ELF-1 (cell line): ENCODE data around the gene KIF12.
A peak's percentile ranks its signal among the peaks of the same experiment; 100 is the strongest.
"Not testable (repeated sequence)": the region's sequence is repeated elsewhere in the genome, so short reads cannot be mapped to it uniquely, and the experiment has no call there.

Source experiments
- DNase-seq: peaks from one replicate; pipeline ENCODE4 v3.0.0-alpha.2; 2016; ENCODE audit warnings: low read depth, low spot score

KIF12 gene

GRCh38 chr9:114048533-114049415, 50.3 kb downstream of the KIF12 start:
- DNase-seq: no peak

DNA sequence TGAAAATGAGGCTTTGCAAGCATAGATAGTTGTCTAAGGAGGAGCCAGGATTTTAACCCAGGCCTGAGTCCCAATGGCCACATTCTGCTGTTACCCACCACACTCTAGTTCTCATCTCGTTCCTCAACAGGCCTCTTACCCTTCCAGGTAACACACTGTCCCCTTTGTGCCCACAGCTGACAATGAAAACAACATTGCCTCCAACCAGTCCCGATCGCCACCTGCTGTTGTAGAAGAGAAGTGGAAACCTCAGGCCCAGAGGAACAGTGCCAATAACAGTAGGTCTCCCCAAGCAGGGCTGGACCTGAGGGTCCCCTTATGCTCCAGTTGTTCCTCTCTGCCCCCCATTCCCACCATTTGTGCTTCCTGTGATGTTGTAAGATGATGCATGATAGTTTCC, 51.4 kb downstream of the KIF12 start:
- DNase-seq: peak; percentile 36

DNA sequence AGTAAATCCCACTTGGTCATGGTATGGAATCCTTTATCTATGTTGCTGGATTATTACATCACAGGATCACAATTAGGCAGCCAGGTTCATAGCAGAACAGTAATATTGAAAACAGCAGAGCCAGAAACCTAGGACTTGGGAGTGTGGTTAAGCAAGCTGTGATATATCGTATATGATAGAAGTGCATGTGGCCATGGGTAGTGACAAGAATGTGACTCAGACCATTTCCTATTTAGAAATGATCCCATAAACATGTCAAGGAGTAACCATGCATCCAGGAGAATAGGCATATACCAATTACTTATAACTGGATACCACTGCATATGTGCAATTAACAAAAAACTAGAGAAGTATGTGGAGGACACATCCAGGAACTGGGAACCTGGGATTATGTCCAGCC, 52.2 kb downstream of the KIF12 start:
- no peak for DNase-seq

DNA sequence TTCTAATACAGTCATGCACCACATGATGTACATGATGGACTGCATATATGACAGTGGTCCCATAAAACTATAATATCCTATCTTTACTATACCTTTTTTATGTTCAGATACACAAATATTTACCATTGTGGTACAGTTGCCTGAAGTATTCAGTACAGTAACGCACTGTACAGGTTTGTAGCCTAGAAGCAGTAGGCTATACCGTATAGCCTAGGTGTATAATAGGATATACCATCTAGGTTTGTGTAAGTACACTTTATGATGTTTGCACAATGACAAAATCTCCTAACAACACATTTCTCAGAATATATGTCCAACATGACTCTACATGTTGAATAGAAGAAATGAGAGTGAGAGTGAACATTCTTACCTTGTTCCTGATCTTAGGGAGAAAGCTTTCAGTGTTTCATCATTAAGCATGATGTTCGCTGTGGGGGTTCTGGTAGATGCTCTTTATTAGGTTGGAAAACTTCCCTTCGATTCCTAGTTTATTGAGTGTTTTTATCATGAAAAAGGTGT, 52.8 kb downstream of the KIF12 start:
- DNase-seq: no peak

GRCh38 chr9:114043660-114044059, 55.4 kb downstream of the KIF12 start:
- DNase-seq: not testable (repeated sequence)
